KMS-11 (cell line): ENCODE results near the gene PHLPP2.

ENCODE experiments used
- H2AFZ ChIP-seq: fragments of 200-600 bp; sonication (generic); 2 replicates; pipeline ENCODE4 v1.6.1; 2016; ENCODE audit warnings: antibody characterized with exemption, mixed run types, low read depth
- H3K27ac ChIP-seq: fragments of 200-600 bp; sonication (generic); 2 replicates; pipeline ENCODE4 v1.6.1; 2016; ENCODE audit warnings: mild to moderate bottlenecking, mixed run types
- H3K27me3 ChIP-seq: fragments of 200-600 bp; sonication (generic); 2 replicates; pipeline ENCODE4 v1.6.1; 2017; ENCODE audit warnings: mild to moderate bottlenecking, low read depth, mixed run types, moderate library complexity; ENCODE audit not compliant: insufficient read depth
- H3K36me3 ChIP-seq: fragments of 200-600 bp; sonication (generic); 2 replicates; pipeline ENCODE4 v1.6.1; 2017; ENCODE audit warnings: mild to moderate bottlenecking, mixed run types; ENCODE audit not compliant: insufficient read depth
- H3K4me1 ChIP-seq: fragments of 200-600 bp; sonication (generic); 2 replicates; pipeline ENCODE4 v1.6.1; 2016; ENCODE audit warnings: mild to moderate bottlenecking, low read depth, mixed run types; ENCODE audit not compliant: poor library complexity, severe bottlenecking
- H3K4me2 ChIP-seq: fragments of 200-600 bp; sonication (generic); 2 replicates; pipeline ENCODE4 v1.7.0; 2016; ENCODE audit warnings: mild to moderate bottlenecking, mixed run types
- H3K4me3 ChIP-seq: fragments of 200-600 bp; sonication (generic); IDR thresholded peaks from 2 replicates; pipeline ENCODE4 v1.6.1; 2017; ENCODE audit warnings: low read depth, low read length, mixed read lengths; ENCODE audit not compliant: insufficient read depth
- H3K79me2 ChIP-seq: fragments of 200-600 bp; sonication (generic); 2 replicates; pipeline ENCODE4 v1.6.1; 2016; ENCODE audit warnings: low read depth, mixed run types; ENCODE audit not compliant: insufficient read depth
- H3K9ac ChIP-seq: fragments of 200-600 bp; sonication (generic); 2 replicates; pipeline ENCODE4 v1.6.1; 2016; ENCODE audit warnings: mild to moderate bottlenecking, mixed run types
- H4K20me1 ChIP-seq: fragments of 200-600 bp; sonication (generic); 2 replicates; pipeline ENCODE4 v1.6.1; 2016; ENCODE audit warnings: mild to moderate bottlenecking, mixed run types; ENCODE audit not compliant: insufficient read depth
- TF ChIP-seq, protein P1 (sequence below): fragments of 200-600 bp; sonication (generic); conservative IDR thresholded peaks from 2 replicates; pipeline ENCODE4 v1.6.1; 2017; ENCODE audit warnings: low read depth, mild to moderate bottlenecking, antibody characterized with exemption, low read length, moderate library complexity, mixed read lengths

Gene PHLPP2

DNA sequence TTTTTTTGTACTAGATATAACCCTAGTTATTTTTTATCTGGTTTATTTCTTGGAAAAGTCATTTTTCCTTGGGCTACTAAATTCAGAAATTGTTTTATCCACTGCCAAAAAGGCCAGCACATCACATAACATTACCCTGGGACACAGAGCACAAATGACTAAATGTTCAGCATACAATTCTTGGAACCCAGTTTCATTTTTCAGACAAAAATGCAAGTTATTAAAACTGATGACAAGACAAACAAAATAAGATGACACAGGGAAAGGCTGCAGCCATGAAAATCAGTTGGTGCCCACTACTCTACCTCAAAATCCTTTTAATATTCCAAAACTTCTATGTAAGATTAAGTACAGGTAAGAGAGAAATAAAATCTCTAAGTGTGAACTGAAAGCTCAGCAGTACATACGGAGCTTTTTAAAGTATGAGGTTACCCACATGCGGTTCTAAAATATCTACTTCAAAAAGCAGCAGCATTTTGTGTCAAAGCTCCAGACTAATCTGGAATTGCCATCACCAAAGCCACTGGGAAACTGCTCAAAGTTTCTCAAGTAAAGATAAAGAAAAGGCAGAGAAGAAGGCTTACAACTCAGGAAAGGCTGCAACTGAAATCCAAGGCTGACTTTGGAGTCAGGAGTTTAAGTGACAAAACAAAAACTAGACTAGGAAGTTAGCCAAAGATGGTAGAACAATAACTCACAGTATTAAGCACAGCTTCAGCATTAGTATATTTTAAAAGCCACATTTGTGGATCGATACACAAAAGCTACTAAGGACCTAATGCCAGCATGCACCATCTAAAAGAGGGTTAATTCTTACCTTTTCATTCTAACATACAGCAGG lies 42.8 kb upstream of the PHLPP2 start:
- no peaks in the 10 kb centered on the region; the same call in 1 of the 2 replicates for H3K36me3 ChIP-seq
- H3K9ac ChIP-seq, result peak overlapping the region; percentile 17; the same call in 1 of the 2 replicates
- no peaks in the 10 kb centered on the region for H3K27me3 ChIP-seq
- H3K4me1 ChIP-seq, result peaks cover 16% of the 10 kb centered on the region
- TF ChIP-seq, protein P1, sequence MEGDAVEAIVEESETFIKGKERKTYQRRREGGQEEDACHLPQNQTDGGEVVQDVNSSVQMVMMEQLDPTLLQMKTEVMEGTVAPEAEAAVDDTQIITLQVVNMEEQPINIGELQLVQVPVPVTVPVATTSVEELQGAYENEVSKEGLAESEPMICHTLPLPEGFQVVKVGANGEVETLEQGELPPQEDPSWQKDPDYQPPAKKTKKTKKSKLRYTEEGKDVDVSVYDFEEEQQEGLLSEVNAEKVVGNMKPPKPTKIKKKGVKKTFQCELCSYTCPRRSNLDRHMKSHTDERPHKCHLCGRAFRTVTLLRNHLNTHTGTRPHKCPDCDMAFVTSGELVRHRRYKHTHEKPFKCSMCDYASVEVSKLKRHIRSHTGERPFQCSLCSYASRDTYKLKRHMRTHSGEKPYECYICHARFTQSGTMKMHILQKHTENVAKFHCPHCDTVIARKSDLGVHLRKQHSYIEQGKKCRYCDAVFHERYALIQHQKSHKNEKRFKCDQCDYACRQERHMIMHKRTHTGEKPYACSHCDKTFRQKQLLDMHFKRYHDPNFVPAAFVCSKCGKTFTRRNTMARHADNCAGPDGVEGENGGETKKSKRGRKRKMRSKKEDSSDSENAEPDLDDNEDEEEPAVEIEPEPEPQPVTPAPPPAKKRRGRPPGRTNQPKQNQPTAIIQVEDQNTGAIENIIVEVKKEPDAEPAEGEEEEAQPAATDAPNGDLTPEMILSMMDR, result no peak
- H3K4me3 ChIP-seq, result no peak overlapping the region
- no peak overlapping the region for H2AFZ ChIP-seq
- no peaks in the 10 kb centered on the region; the same call in 1 of the 2 replicates for H3K79me2 ChIP-seq
- H4K20me1 ChIP-seq, result no peaks in the 10 kb centered on the region
- peak overlapping the region; percentile 55 for H3K4me2 ChIP-seq
- H3K27ac ChIP-seq, result peak overlapping the region; percentile 66

DNA sequence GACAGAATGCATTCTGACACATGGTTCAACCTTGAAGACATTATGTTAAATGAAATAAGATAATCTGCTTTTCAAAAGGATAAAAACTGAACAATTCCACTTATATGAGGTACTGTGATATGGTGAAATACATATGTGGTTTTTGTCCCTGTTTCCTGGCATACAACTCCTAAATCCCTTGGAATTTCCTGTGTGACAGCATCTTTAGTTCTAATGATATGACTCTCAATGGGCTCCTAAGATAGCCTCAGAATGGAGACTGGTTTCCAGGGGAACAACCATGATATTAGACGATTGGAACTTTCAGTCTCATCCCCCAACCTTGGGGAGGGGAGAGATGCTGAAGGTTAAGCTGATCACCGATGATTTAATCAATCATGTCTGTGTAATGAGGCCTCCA lies 37.7 kb upstream of the PHLPP2 start:
- H3K4me3 ChIP-seq, result no peak overlapping the region
- no peak overlapping the region for H3K9ac ChIP-seq
- no peak overlapping the region for H3K27ac ChIP-seq
- H3K4me2 ChIP-seq, result no peak overlapping the region
- no peak overlapping the region for H2AFZ ChIP-seq
- H3K36me3 ChIP-seq, result peaks cover 3% of the 10 kb centered on the region; the same call in 1 of the 2 replicates
- H3K4me1 ChIP-seq, result peaks cover 8% of the 10 kb centered on the region
- TF ChIP-seq, protein P1, result no peak
- no peaks in the 10 kb centered on the region for H4K20me1 ChIP-seq
- no peaks in the 10 kb centered on the region; the same call in 1 of the 2 replicates for H3K79me2 ChIP-seq
- no peaks in the 10 kb centered on the region for H3K27me3 ChIP-seq

- H3K27me3 ChIP-seq, result no peaks in the 10 kb centered on the region
- H2AFZ ChIP-seq, result no peak overlapping the region
- no peak overlapping the region for H3K4me3 ChIP-seq
- H3K9ac ChIP-seq, result no peak overlapping the region
- H4K20me1 ChIP-seq, result no peaks in the 10 kb centered on the region
- no peak overlapping the region for H3K4me2 ChIP-seq
- TF ChIP-seq, protein P1, result no peak
- no peaks in the 10 kb centered on the region for H3K4me1 ChIP-seq
- no peaks in the 10 kb centered on the region; the same call in 1 of the 2 replicates for H3K79me2 ChIP-seq
- no peak overlapping the region for H3K27ac ChIP-seq
- peaks cover 3% of the 10 kb centered on the region for H3K36me3 ChIP-seq
These were observed 36.6 kb upstream of the PHLPP2 start for GRCh38 chr16:71761097-71761496.

GRCh38 chr16:71758293-71758760 lies 33.8 kb upstream of the PHLPP2 start:
- Histone ChIP-seq H3K79me2 (no peaks in the 10 kb centered on the region), H3K4me1 (no peaks in the 10 kb centered on the region), H4K20me1 (no peaks in the 10 kb centered on the region), H3K27ac (no peak overlapping the region), H3K36me3 (peaks cover 9% of the 10 kb centered on the region; the same call in 1 of the 2 replicates), H3K4me2 (no peak overlapping the region), H3K4me3 (no peak overlapping the region), H3K9ac (no peak overlapping the region), H2AFZ (no peak overlapping the region), H3K27me3 (no peaks in the 10 kb centered on the region)
- TF ChIP-seq, protein P1, result no peak
